Measurements from ENCODE around the gene TAX1BP3. TPM values are rescaled to one million over a fixed set of nuclear protein-coding genes. Genes with fewer than 3 reads are reported as not detected.

Gene TAX1BP3
- total RNA-seq, 1 experiment from 2014 or later: 50.0 TPM

DNA sequence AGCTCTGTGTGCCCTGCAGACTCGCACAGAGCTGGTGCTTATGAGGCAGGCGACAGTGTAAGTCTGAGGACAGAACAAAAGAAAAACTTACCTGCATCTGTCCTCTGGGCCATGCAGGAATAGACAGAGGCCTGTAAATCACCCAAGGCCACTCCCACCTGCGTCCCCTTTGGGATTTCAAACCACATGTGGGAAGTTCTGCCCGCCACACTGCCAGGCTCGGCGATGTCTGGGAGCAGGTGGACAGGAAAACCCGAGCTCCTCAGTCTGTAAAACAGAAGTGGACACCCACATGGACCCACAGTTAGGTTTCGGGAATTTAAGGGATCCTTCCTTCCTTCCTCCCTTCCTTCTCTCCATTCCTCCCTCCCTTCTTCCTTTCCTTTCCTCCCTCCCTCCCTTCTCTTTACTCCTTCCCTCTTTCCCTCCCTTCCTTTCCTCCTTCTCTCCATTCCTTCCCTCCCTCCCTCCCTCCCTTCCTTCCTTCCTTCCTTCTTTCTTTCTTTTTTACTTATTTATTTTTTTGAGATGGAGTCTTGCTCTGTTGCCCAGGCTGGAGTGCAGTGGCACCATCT is 47.1 kb downstream of the TAX1BP3 start:
- CTCF ChIA-PET: interaction anchor here (1.5 kb wide), 1 partner anchor 19 kb away, joined by 4 read pairs; no protein-coding TSS in a partner anchor
- H3K9me3 ChIP-seq (ENCODE audit: control insufficient read depth in 1 of 2, insufficient read depth in 1 of 2, low read depth in 1 of 2, low read length in 2 of 2): no peaks in the 10 kb centered on the region
- no peaks in the 10 kb centered on the region for H3K79me2 ChIP-seq (ENCODE audit: insufficient read depth, low read length)
- no peak overlapping the region for H3K4me2 ChIP-seq (ENCODE audit: low read length)
- no peak overlapping the region for H3K4me3 ChIP-seq (replicated peaks in 1 of 2; ENCODE audit: low read depth in 1 of 2, low read length in 2 of 2)
- H2AFZ ChIP-seq (ENCODE audit: low read depth, low read length, poor library complexity, severe bottlenecking): no peak overlapping the region
- no TSS peak for BruUV-seq (replicated peaks)
- H3K9me2 ChIP-seq (ENCODE audit: insufficient read depth): no peaks in the 10 kb centered on the region
- RAD21 ChIA-PET (ENCODE audit: low non-redundant PET in 1 of 2, low total read pairs in 2 of 2, uncharacterized antibody in 2 of 2, unreplicated experiment in 2 of 2): no interaction called here
- DNase-seq (ENCODE audit: low read depth, low spot score) (no peak), ATAC-seq (no peak)
- no peak for TF ChIP-seq SRF (IDR thresholded peaks at IDR 0.05; ENCODE audit: low read depth)
- no peak for TF ChIP-seq POLR2A (IDR thresholded peaks at IDR 0.05; ENCODE audit: borderline replicate concordance, extremely low read depth, insufficient read depth, insufficient read length)
- no peak for TF ChIP-seq YY1 (IDR thresholded peaks at IDR 0.05; ENCODE audit: extremely low read depth, insufficient replicate concordance, low read depth, low read length)
- no peak for TF ChIP-seq FOSL1 (IDR thresholded peaks at IDR 0.05; ENCODE audit: low read depth)
- TF ChIP-seq POLR2AphosphoS5 (IDR thresholded peaks at IDR 0.05; ENCODE audit: low read depth, low read length): no peak
- TF ChIP-seq JUND (IDR thresholded peaks at IDR 0.05): no peak
- TF ChIP-seq EZH2phosphoT487 (IDR thresholded peaks at IDR 0.05; ENCODE audit: borderline replicate concordance): no peak
- TF ChIP-seq CBX3 (IDR thresholded peaks at IDR 0.05; ENCODE audit: low read depth): no peak
- TF ChIP-seq ZNF274 (IDR thresholded peaks at IDR 0.05; ENCODE audit: low read depth, low read length): no peak
- TF ChIP-seq EZH2 (IDR thresholded peaks at IDR 0.05): no peak
- TF ChIP-seq SIN3A (IDR thresholded peaks at IDR 0.05; ENCODE audit: low read depth): no peak
- TF ChIP-seq, protein P1, sequence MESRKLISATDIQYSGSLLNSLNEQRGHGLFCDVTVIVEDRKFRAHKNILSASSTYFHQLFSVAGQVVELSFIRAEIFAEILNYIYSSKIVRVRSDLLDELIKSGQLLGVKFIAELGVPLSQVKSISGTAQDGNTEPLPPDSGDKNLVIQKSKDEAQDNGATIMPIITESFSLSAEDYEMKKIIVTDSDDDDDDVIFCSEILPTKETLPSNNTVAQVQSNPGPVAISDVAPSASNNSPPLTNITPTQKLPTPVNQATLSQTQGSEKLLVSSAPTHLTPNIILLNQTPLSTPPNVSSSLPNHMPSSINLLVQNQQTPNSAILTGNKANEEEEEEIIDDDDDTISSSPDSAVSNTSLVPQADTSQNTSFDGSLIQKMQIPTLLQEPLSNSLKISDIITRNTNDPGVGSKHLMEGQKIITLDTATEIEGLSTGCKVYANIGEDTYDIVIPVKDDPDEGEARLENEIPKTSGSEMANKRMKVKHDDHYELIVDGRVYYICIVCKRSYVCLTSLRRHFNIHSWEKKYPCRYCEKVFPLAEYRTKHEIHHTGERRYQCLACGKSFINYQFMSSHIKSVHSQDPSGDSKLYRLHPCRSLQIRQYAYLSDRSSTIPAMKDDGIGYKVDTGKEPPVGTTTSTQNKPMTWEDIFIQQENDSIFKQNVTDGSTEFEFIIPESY (IDR thresholded peaks at IDR 0.05; ENCODE audit: extremely low read depth, insufficient replicate concordance, low read length): no peak
- no peaks in the 10 kb centered on the region for H3K27me3 ChIP-seq (ENCODE audit: insufficient read depth, low read length)
- intact Hi-C loops (cut with micrococcal nuclease): no loop called here
- no peaks in the 10 kb centered on the region for H3K4me1 ChIP-seq (ENCODE audit: control insufficient read depth in 1 of 2, insufficient read depth in 2 of 2, low read length in 2 of 2)
- no peak overlapping the region for H3K9ac ChIP-seq (ENCODE audit: low read length)
- POLR2A ChIA-PET: interaction anchor here (1.3 kb wide), 1 partner anchor 15 kb away, joined by 3 read pairs; the partner anchor contains the start of genes CTNS and SHPK
- H4K20me1 ChIP-seq (ENCODE audit: insufficient read depth): no peaks in the 10 kb centered on the region
- H3K27ac ChIP-seq (ENCODE audit: low read depth, low read length): no peak overlapping the region
- peaks cover 29 to 53% of the 10 kb centered on the region in 2 experiments for H3K36me3 ChIP-seq (ENCODE audit: control insufficient read depth in 1 of 2, insufficient read depth in 2 of 2, low read length in 2 of 2)
